Neural cell (in vitro differentiated cells): ENCODE measurements around the gene ADAMTS14. TPM values are rescaled to one million over a fixed set of nuclear protein-coding genes. Genes with fewer than 3 reads are reported as not detected.
"Not testable (repeated sequence)": the region's sequence is repeated elsewhere in the genome, so short reads cannot be mapped to it uniquely, and the experiment has no call there.

ENCODE experiments used
- H2AFZ ChIP-seq: fragments of 200-600, 300-800 bp; sonication (generic), shearing (Covaris generic); 2 replicates; pipeline ENCODE4 v1.6.0; 2014; ENCODE audit warnings: low read depth, mild to moderate bottlenecking, antibody characterized with exemption, low read length, moderate library complexity
- H3F3A ChIP-seq: fragments of 200-600 bp; shearing (Covaris generic); 2 replicates; pipeline ENCODE4 v1.6.1; 2016; ENCODE audit warnings: mild to moderate bottlenecking, moderate library complexity, mixed read lengths, antibody characterized with exemption, low read length; ENCODE audit not compliant: insufficient read depth, poor library complexity, severe bottlenecking
- H3K27ac ChIP-seq: fragments of 200-600, 300-800 bp; sonication (generic), shearing (Covaris generic); 2 replicates; pipeline ENCODE4 v1.5.1; 2014; ENCODE audit warnings: mild to moderate bottlenecking, low read length, moderate library complexity
- H3K27me3 ChIP-seq: fragments of 300-800, 200-600 bp; sonication (generic), shearing (Covaris generic); 2 replicates; pipeline ENCODE4 v1.6.0; 2014; ENCODE audit warnings: mild to moderate bottlenecking, low read depth, low read length, moderate library complexity; ENCODE audit not compliant: insufficient read depth
- H3K36me3 ChIP-seq: fragments of 300-800, 200-600 bp; sonication (generic), shearing (Covaris generic); 2 replicates; pipeline ENCODE4 v1.5.1; 2014; ENCODE audit warnings: mild to moderate bottlenecking, antibody characterized with exemption, low read length, moderate library complexity; ENCODE audit not compliant: insufficient read depth
- H3K4me2 ChIP-seq: fragments of 300-800, 200-600 bp; sonication (generic), shearing (Covaris generic); 2 replicates; pipeline ENCODE4 v1.6.0; 2014; ENCODE audit warnings: mild to moderate bottlenecking, low read length
- H3K4me3 ChIP-seq: fragments of 300-800, 200-600 bp; sonication (generic), shearing (Covaris generic); 2 replicates; pipeline ENCODE4 v1.5.1; 2014; ENCODE audit warnings: mild to moderate bottlenecking, low read length, moderate library complexity
- H3K79me2 ChIP-seq: fragments of 200-600 bp; shearing (Covaris generic); replicated peaks from 2 replicates; pipeline ENCODE4 v1.6.0; 2014; ENCODE audit warnings: mild to moderate bottlenecking, low read length, moderate library complexity; ENCODE audit not compliant: insufficient read depth
- H3K9ac ChIP-seq: fragments of 300-800, 200-600 bp; sonication (generic), shearing (Covaris generic); 2 replicates; pipeline ENCODE4 v1.6.1; 2016; ENCODE audit warnings: mild to moderate bottlenecking, low read length, mixed read lengths
- H3K9me2 ChIP-seq: fragments of 200-600 bp; shearing (Covaris generic); 2 replicates; pipeline ENCODE4 v1.6.1; 2016; ENCODE audit warnings: mild to moderate bottlenecking, low read length, mixed read lengths; ENCODE audit not compliant: insufficient read depth
- H3K9me3 ChIP-seq: fragments of 200-600, 300-800 bp; sonication (generic), shearing (Covaris generic); 2 replicates; pipeline ENCODE4 v1.6.1; 2016; ENCODE audit warnings: mild to moderate bottlenecking, mixed run types, low read length, moderate library complexity, mixed read lengths
- H4K20me1 ChIP-seq: fragments of 200-600 bp; shearing (Covaris generic); 2 replicates; pipeline ENCODE4 v1.6.1; 2016; ENCODE audit warnings: mild to moderate bottlenecking, mixed run types; ENCODE audit not compliant: insufficient read depth
- CTCF ChIP-seq: fragments of 450-650 bp; IDR thresholded peaks from 2 replicates; pipeline ENCODE4 v1.5.1; 2014; ENCODE audit warnings: antibody characterized with exemption, mild to moderate bottlenecking, moderate library complexity; ENCODE audit not compliant: poor library complexity, severe bottlenecking
- EP300 ChIP-seq: fragments of 450-650 bp; conservative IDR thresholded peaks from 2 replicates; pipeline ENCODE4 v1.6.1; 2014; ENCODE audit warnings: antibody characterized with exemption, mild to moderate bottlenecking, moderate library complexity; ENCODE audit not compliant: poor library complexity, severe bottlenecking
- EZH2 ChIP-seq: fragments of 200-600, 300-800 bp; shearing (Covaris generic), sonication (generic); IDR thresholded peaks from 2 replicates; pipeline ENCODE4 v1.6.1; 2014; ENCODE audit warnings: antibody characterized with exemption, low read length, borderline replicate concordance, mild to moderate bottlenecking; ENCODE audit not compliant: insufficient read depth, poor library complexity, severe bottlenecking
- MXI1 ChIP-seq: fragments of 450-650 bp; conservative IDR thresholded peaks from 2 replicates; pipeline ENCODE4 v1.6.1; 2014; ENCODE audit warnings: antibody characterized with exemption, mild to moderate bottlenecking; ENCODE audit not compliant: poor library complexity, severe bottlenecking
- POLR2AphosphoS5 ChIP-seq: IDR thresholded peaks from 2 replicates; pipeline ENCODE4 v1.6.1; 2012
- RAD21 ChIP-seq: fragments of 450-650 bp; conservative IDR thresholded peaks from 2 replicates; pipeline ENCODE4 v1.6.1; 2014; ENCODE audit warnings: antibody characterized with exemption, mild to moderate bottlenecking, moderate library complexity
- SMC3 ChIP-seq: fragments of 450-650 bp; conservative IDR thresholded peaks from 2 replicates; pipeline ENCODE4 v1.6.1; 2014; ENCODE audit warnings: antibody characterized with exemption, mild to moderate bottlenecking, moderate library complexity; ENCODE audit not compliant: poor library complexity
- TAF1 ChIP-seq: IDR thresholded peaks from 2 replicates; pipeline ENCODE4 v1.6.1; 2012; ENCODE audit warnings: low read depth
- polyA plus RNA-seq: library from polyadenylated mRNA; depleted of rRNA; stranded (reverse); fragments of >200 nt; gene quantifications from 2 replicates; pipeline ENCODE4 v1.2.3, GENCODE V29; 2014
- TF ChIP-seq, protein P1 (sequence below): IDR thresholded peaks from 2 replicates; pipeline ENCODE4 v1.6.1; 2012; ENCODE audit warnings: borderline replicate concordance

Gene ADAMTS14
- polyA plus RNA-seq, 1 donor from 2014 or later, result 0.04 TPM

DNA sequence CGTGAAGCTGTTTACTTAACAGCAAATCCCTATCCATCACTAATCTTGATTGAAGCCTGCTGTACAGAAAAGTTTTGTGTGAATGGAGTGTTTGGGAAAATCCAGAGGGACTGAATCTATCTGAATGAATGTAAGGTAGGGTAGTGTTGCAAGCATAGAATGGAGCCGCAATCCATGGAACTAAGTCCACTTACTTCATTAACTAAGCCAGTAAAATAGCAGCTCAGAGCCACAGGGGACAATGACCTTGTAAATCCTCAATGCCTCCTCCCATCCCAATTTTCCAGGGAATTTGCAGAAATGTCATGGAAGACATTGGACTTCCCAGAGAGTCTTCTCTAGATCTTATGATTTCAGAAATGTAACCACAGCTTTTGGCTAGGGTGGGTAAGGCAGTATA lies 97.7 kb downstream of the ADAMTS14 start:
- H3K79me2 ChIP-seq, result no peaks in the 10 kb centered on the region
- no peak overlapping the region for H3K4me3 ChIP-seq
- H4K20me1 ChIP-seq, result no peaks in the 10 kb centered on the region
- H3F3A ChIP-seq, result no peaks in the 10 kb centered on the region
- TF ChIP-seq, protein P1, sequence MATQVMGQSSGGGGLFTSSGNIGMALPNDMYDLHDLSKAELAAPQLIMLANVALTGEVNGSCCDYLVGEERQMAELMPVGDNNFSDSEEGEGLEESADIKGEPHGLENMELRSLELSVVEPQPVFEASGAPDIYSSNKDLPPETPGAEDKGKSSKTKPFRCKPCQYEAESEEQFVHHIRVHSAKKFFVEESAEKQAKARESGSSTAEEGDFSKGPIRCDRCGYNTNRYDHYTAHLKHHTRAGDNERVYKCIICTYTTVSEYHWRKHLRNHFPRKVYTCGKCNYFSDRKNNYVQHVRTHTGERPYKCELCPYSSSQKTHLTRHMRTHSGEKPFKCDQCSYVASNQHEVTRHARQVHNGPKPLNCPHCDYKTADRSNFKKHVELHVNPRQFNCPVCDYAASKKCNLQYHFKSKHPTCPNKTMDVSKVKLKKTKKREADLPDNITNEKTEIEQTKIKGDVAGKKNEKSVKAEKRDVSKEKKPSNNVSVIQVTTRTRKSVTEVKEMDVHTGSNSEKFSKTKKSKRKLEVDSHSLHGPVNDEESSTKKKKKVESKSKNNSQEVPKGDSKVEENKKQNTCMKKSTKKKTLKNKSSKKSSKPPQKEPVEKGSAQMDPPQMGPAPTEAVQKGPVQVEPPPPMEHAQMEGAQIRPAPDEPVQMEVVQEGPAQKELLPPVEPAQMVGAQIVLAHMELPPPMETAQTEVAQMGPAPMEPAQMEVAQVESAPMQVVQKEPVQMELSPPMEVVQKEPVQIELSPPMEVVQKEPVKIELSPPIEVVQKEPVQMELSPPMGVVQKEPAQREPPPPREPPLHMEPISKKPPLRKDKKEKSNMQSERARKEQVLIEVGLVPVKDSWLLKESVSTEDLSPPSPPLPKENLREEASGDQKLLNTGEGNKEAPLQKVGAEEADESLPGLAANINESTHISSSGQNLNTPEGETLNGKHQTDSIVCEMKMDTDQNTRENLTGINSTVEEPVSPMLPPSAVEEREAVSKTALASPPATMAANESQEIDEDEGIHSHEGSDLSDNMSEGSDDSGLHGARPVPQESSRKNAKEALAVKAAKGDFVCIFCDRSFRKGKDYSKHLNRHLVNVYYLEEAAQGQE, result no peak
- TF ChIP-seq POLR2AphosphoS5, result no peak
- TF ChIP-seq TAF1, result no peak
- no peak for TF ChIP-seq SMC3
- no peak for TF ChIP-seq CTCF
- TF ChIP-seq EZH2, result no peak
- no peak for TF ChIP-seq RAD21
- no peak for TF ChIP-seq EP300
- no peak for TF ChIP-seq MXI1
- no peak overlapping the region for H3K4me2 ChIP-seq
- no peaks in the 10 kb centered on the region for H3K36me3 ChIP-seq
- no peak overlapping the region for H3K9ac ChIP-seq
- no peak overlapping the region for H2AFZ ChIP-seq
- no peaks in the 10 kb centered on the region for H3K9me3 ChIP-seq
- no peak overlapping the region for H3K27ac ChIP-seq
- H3K9me2 ChIP-seq, result no peaks in the 10 kb centered on the region
- H3K27me3 ChIP-seq, result no peaks in the 10 kb centered on the region

DNA sequence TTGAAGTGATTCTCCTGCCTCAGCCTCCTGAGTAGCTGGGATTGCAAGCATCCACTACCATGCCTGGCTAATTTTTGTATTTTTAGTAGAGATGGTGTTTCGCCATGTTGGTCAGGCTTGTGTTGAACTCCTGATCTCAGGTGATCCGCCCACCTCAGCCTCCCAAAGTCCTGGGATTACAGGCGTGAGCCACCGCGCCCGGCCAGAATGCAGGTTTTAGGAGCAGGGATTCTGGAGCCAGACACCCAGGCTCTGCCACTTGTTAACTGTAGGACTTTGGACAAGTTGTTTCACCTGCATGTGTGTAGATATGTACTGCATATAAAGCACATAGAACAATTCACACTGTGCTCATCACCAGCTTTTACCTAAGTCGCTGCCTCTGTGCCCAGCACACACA lies 98.2 kb downstream of the ADAMTS14 start:
- not testable (repeated sequence) for H3K9me3 ChIP-seq, H3K36me3 ChIP-seq, H3K79me2 ChIP-seq, H3K4me2 ChIP-seq, H2AFZ ChIP-seq, H3K27ac ChIP-seq, H3K9ac ChIP-seq, H4K20me1 ChIP-seq, H3K4me3 ChIP-seq, H3K27me3 ChIP-seq, H3K9me2 ChIP-seq, H3F3A ChIP-seq
